NCI-H128 (cell line): Measurements from ENCODE around the gene SEMA5B.

Source experiments
- DNase-seq: peaks from one replicate; lab custom pipeline; 2025; ENCODE audit not compliant: unreplicated experiment; lab: John Stamatoyannopoulos, UW

SEMA5B gene

GRCh38 chr3:122893754-122894668 lies 133.6 kb downstream of the SEMA5B start:
- no peak for DNase-seq

GRCh38 chr3:122893282-122893681 lies 134.3 kb downstream of the SEMA5B start:
- no peak for DNase-seq

- DNase-seq = no peak
These were observed 135.2 kb downstream of the SEMA5B start for GRCh38 chr3:122892118-122892960.

GRCh38 chr3:122890720-122891220 lies 136.8 kb downstream of the SEMA5B start:
- no peak for DNase-seq

GRCh38 chr3:122890077-122890719 lies 137.4 kb downstream of the SEMA5B start:
- DNase-seq = no peak

GRCh38 chr3:122886946-122887345 lies 140.6 kb downstream of the SEMA5B start:
- DNase-seq = no peak

- no peak for DNase-seq
These were observed 141.3 kb downstream of the SEMA5B start for GRCh38 chr3:122886251-122886650.

- no peak for DNase-seq
These were observed 145.1 kb downstream of the SEMA5B start for GRCh38 chr3:122882361-122882947.

- DNase-seq = no peak
These were observed 146.9 kb downstream of the SEMA5B start for GRCh38 chr3:122880624-122881023.

- no peak for DNase-seq
These were observed 147.4 kb downstream of the SEMA5B start for GRCh38 chr3:122880173-122880572.

GRCh38 chr3:122875547-122876127 lies 151.9 kb downstream of the SEMA5B start:
- DNase-seq = no peak

- DNase-seq = no peak
These were observed 153.6 kb downstream of the SEMA5B start for GRCh38 chr3:122873741-122874515.

GRCh38 chr3:122868322-122868721 lies 159.2 kb downstream of the SEMA5B start:
- DNase-seq = no peak

- no peak for DNase-seq
These were observed 163.1 kb downstream of the SEMA5B start for GRCh38 chr3:122864498-122864897.

GRCh38 chr3:122862381-122862780 lies 165.2 kb downstream of the SEMA5B start:
- DNase-seq = no peak
